HFFc6 (cell line): ENCODE measurements around the gene SFN. TPM values are rescaled to one million over a fixed set of nuclear protein-coding genes. Genes with fewer than 3 reads are reported as not detected.
A peak's percentile ranks its signal among the peaks of the same experiment; 100 is the strongest.
"Not testable (repeated sequence)": the region's sequence is repeated elsewhere in the genome, so short reads cannot be mapped to it uniquely, and the experiment has no call there.

ENCODE experiments used
- DNase-seq: peaks from one replicate; pipeline ENCODE4 v3.0.0-alpha.2; 2018
- H3K27ac Mint-ChIP-seq: 2 replicates; pipeline ENCODE4 v1.8.0; 2020; ENCODE audit warnings: mild to moderate bottlenecking, mixed read lengths
- H3K27me3 Mint-ChIP-seq: 2 replicates; pipeline ENCODE4 v1.8.0; 2021; ENCODE audit warnings: mild to moderate bottlenecking, moderate library complexity, mixed read lengths; ENCODE audit not compliant: insufficient read depth
- H3K36me3 Mint-ChIP-seq: 2 replicates; pipeline ENCODE4 v1.8.0; 2021; ENCODE audit warnings: low read depth, mixed read lengths
- H3K4me1 Mint-ChIP-seq: 2 replicates; pipeline ENCODE4 v1.8.0; 2020; ENCODE audit warnings: low read depth, mixed read lengths
- H3K4me3 Mint-ChIP-seq: 2 replicates; pipeline ENCODE4 v1.8.0; 2020; ENCODE audit warnings: mild to moderate bottlenecking, moderate library complexity, mixed read lengths
- H3K9me3 Mint-ChIP-seq: 2 replicates; pipeline ENCODE4 v1.8.0; 2020; ENCODE audit warnings: mild to moderate bottlenecking, mixed read lengths
- CTCF ChIP-seq: fragments of 200-600 bp; sonication (generic); IDR thresholded peaks from 2 replicates; pipeline ENCODE4 v1.5.0; 2021; ENCODE audit warnings: antibody characterized with exemption, mild to moderate bottlenecking
- total RNA-seq, 6 experiments: library from RNA; stranded (reverse); fragmentation: NEBNext Ultra II Directional; extraction: Animal tissue kit (Norgen Biotek cat#: 25700); gene quantifications; 2 replicates in 1 of 6; 3 replicates in 5 of 6; pipeline ENCODE4 v1.2.3, GENCODE V29; 2021

Gene SFN
- total RNA-seq, 6 experiments from 2014 or later, result 0.11 to 0.28 (median 0.20) TPM; not detected in 2

- Mint-ChIP-seq H3K9me3 (no peaks in the 10 kb centered on the region), H3K36me3 (peaks cover 14% of the 10 kb centered on the region), H3K27ac (no peak overlapping the region), H3K4me1 (peaks cover 37% of the 10 kb centered on the region), H3K27me3 (peaks cover 1% of the 10 kb centered on the region; the same call in 1 of the 2 replicates), H3K4me3 (peak overlapping the region; percentile 23)
- no peak for DNase-seq
- TF ChIP-seq CTCF, result no peak
Measured at GRCh38 chr1:26829184-26829911, 33.6 kb upstream of the SFN start.

DNA sequence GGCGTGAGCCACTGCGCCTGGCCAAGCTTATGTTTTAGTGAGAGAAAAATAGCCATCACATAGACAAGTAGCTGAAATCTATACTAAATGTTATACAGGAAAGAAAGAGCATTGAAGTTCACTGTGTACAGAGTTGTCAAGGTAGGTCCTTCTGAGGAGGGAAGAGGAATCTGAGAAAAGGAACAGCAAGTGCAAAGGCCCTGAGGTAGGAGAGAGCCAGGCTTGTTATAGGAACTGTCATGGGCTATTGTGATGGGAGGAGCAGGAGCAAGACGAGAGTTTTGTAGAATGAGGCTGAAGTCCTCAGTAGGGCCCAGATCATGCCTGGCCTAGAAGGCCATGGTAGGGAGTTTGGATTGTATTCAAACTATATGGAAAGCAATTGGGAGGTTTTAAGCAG is 31.9 kb upstream of the SFN start:
- Mint-ChIP-seq H3K27ac (no peak overlapping the region), H3K4me3 (no peak overlapping the region), H3K9me3 (no peaks in the 10 kb centered on the region), H3K4me1 (peaks cover 24% of the 10 kb centered on the region), H3K36me3 (peaks cover 15% of the 10 kb centered on the region), H3K27me3 (peaks cover 1% of the 10 kb centered on the region; the same call in 1 of the 2 replicates)
- no peak for TF ChIP-seq CTCF
- DNase-seq, result no peak

DNA sequence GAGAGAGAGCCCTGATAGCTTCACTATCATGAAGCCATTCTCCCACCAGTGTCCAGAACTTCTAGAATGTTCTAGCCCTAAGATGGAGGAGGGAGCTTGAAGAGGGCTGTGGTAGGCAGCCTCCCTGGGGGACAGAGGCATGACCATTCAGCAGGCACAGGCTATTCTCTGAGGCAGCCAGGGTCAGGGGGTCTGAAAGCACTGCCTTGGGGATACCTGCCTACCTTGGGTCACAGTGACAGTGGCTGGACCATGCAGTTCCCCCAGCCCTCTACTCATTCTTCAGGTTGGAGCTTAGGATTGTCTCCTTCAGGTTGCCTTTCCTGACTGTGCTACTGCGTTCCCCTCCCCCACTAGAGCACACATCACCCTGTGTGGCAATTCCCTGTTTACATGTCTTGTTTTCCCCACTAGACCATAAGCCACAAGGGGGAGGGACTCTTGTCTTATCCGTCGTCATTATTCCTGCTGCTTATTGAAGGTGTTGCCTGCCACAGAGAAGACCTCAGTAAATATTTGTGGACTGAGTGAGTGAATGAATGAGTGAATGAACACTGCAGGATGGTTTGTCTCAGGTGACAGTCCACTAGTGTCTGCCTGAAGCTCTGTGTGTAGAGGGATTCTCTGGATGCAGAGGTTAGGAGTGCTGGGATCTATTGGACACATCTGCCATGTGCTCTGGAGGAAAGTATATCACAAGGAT is 31.3 kb upstream of the SFN start:
- no peak overlapping the region for H3K27ac Mint-ChIP-seq
- peaks cover 17% of the 10 kb centered on the region for H3K36me3 Mint-ChIP-seq
- H3K4me1 Mint-ChIP-seq, result peaks cover 24% of the 10 kb centered on the region
- peaks cover 1% of the 10 kb centered on the region; the same call in 1 of the 2 replicates for H3K27me3 Mint-ChIP-seq
- H3K9me3 Mint-ChIP-seq, result no peaks in the 10 kb centered on the region
- no peak for DNase-seq
- H3K4me3 Mint-ChIP-seq, result no peak overlapping the region
- TF ChIP-seq CTCF, result no peak

DNA sequence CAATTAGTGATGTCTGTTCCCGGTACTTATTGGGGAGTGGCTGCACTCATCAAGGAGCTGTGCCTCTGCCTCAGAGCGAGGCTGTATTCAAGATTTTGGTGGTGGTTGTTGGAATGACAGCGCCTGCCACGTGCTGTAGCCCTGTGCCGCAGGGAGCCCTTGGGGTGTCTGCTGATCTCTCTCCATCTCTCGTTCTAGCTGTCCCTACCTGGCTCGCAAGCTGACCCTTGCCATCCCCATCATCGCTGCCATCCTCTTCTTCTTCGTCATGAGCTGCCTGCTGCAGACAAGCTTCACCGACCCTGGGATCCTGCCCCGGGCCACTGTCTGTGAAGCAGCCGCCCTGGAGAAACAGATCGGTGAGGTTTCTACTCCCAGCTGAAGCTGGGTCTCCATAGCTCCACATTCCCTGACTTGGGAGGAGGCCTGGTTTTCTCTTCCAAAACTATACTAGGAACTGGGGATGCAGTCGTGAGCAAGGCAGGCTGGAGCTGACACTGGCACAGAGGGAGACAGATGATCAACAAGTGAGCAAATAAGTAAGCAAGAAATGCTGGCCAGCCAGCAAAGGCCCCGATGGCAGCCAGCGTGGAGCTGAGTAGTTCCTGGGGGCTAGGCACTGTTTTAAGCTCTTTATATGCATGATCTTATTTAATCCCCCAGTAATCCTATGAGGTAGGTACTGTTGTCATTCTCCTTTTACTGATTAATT is 30.5 kb upstream of the SFN start:
- Mint-ChIP-seq H3K27me3 (peaks cover 1% of the 10 kb centered on the region; the same call in 1 of the 2 replicates), H3K4me3 (no peak overlapping the region), H3K36me3 (peaks cover 17% of the 10 kb centered on the region), H3K9me3 (no peaks in the 10 kb centered on the region), H3K4me1 (peaks cover 23% of the 10 kb centered on the region), H3K27ac (no peak overlapping the region)
- no peak for DNase-seq
- TF ChIP-seq CTCF, result no peak

DNA sequence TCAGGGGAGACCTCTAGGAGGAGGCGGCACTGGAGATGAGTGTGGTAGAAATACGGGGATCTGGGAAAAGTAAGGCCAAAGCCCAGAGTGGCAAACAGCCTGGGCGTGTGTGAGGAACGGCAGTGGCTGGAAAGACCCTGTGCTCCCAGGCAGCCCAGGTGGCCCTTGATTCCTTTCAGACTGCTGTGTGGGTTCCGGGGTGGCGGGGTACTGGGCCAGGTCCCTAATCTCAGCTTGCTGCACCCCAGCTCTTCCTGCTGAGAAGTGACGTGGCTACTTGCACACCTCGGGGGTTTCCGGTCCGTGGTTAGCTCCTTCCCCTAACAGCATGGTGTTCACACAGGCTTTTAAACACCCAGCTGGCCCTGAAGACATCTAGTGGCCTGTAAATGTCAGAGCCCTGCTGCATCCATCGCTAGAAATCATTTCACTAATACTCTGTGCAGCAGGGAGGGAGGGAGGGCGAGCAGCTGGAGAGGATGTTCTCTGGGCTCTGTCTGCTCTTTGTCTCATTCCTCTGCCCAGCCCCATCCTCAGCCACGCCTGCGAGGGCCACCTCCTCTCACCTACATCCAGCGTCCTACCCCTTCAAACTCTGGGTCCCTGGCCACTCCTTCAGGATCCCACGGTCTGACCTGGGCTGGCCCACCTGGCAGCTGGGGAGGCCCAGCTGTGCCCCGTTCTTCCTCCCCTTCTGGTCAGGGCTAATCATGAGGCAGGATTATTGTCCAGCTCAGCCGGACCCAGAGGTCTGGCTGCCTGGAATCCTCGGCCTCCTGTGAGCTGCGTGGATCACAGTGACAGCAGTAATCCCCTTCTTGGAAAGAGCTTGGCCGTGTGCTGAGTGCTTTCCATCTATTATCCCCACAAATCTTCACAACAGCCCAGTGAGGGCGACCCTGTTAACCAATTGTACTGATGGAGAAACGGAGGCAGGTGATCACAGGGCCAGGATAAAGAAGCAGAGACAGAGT is 29.2 kb upstream of the SFN start:
- no peak for DNase-seq
- no peak overlapping the region for H3K27ac Mint-ChIP-seq
- H3K9me3 Mint-ChIP-seq, result no peaks in the 10 kb centered on the region
- H3K4me1 Mint-ChIP-seq, result peaks cover 10% of the 10 kb centered on the region
- peaks cover 21% of the 10 kb centered on the region for H3K36me3 Mint-ChIP-seq
- TF ChIP-seq CTCF, result no peak
- H3K27me3 Mint-ChIP-seq, result peaks cover 1% of the 10 kb centered on the region; the same call in 1 of the 2 replicates
- H3K4me3 Mint-ChIP-seq, result no peak overlapping the region

- not testable (repeated sequence) for H3K27ac Mint-ChIP-seq, H3K4me1 Mint-ChIP-seq, H3K4me3 Mint-ChIP-seq, H3K9me3 Mint-ChIP-seq, DNase-seq, H3K27me3 Mint-ChIP-seq
- peaks cover 14% of the 10 kb centered on the region for H3K36me3 Mint-ChIP-seq
Measured at GRCh38 chr1:26837665-26838064, 25.3 kb upstream of the SFN start.
